ENCODE measurements around the gene CDYL2.

GRCh38 chr16:80794071-80794470 is 10.3 kb downstream of the CDYL2 start:
- no peak for TF ChIP-seq CTCF (IDR thresholded peaks at IDR 0.05)
- TF ChIP-seq POLR2A (IDR thresholded peaks at IDR 0.05), result no peak
- no peak for TF ChIP-seq EP300 (IDR thresholded peaks at IDR 0.05)
